Neuronal stem cell (in vitro differentiated cells): ENCODE measurements around the gene MON1A.

ENCODE experiments used
- DNase-seq: peaks from one replicate; pipeline ENCODE4 v3.0.0-alpha.2; 2013; ENCODE audit warnings: low spot score
- H2AFZ ChIP-seq: one replicate; pipeline ENCODE4 v1.6.1; 2013; ENCODE audit warnings: mild to moderate bottlenecking, low read length, inconsistent platforms
- H2AK5ac ChIP-seq: 2 replicates; pipeline ENCODE4 v1.6.1; 2013; ENCODE audit warnings: low read depth, mild to moderate bottlenecking, inconsistent platforms, low read length, moderate library complexity, mixed read lengths
- H2BK120ac ChIP-seq: 2 replicates; pipeline ENCODE4 v1.6.1; 2013; ENCODE audit warnings: low read depth, mild to moderate bottlenecking, inconsistent platforms, low read length, moderate library complexity, mixed read lengths
- H2BK12ac ChIP-seq: one replicate; pipeline ENCODE4 v1.6.1; 2013; ENCODE audit warnings: low read length, inconsistent platforms
- H2BK15ac ChIP-seq: 2 replicates; pipeline ENCODE4 v1.6.1; 2013; ENCODE audit warnings: mild to moderate bottlenecking, low read length, inconsistent platforms, mixed read lengths
- H2BK5ac ChIP-seq: one replicate; pipeline ENCODE4 v1.6.1; 2013; ENCODE audit warnings: inconsistent platforms, mild to moderate bottlenecking, low read length, moderate library complexity
- H3K14ac ChIP-seq: one replicate; pipeline ENCODE4 v1.6.1; 2013; ENCODE audit warnings: low read length, inconsistent platforms
- H3K18ac ChIP-seq: 2 replicates; pipeline ENCODE4 v1.6.1; 2013; ENCODE audit warnings: low read length, inconsistent platforms
- H3K23ac ChIP-seq: 2 replicates; pipeline ENCODE4 v1.6.1; 2013; ENCODE audit warnings: low read depth, mild to moderate bottlenecking, mixed read lengths, low read length, inconsistent platforms; ENCODE audit not compliant: poor library complexity
- H3K27ac ChIP-seq: replicated peaks from 3 replicates; pipeline ENCODE4 v1.5.1; 2013; ENCODE audit warnings: low read length, inconsistent platforms
- H3K27me3 ChIP-seq, 3 experiments: 2 replicates each; pipeline ENCODE4 v1.6.1; 2013; ENCODE audit warnings: low read length in 3 of 3, mild to moderate bottlenecking in 2 of 3, inconsistent platforms in 1 of 3, low read depth in 1 of 3, mixed read lengths in 1 of 3, moderate library complexity in 1 of 3; ENCODE audit not compliant: control insufficient read depth in 3 of 3, insufficient read depth in 3 of 3
- H3K36me3 ChIP-seq, 2 donors: replicated peaks in 1 of 2; 2 replicates each; pipeline ENCODE4 v1.6.1; 2013; ENCODE audit warnings: low read length in 2 of 2; ENCODE audit not compliant: control insufficient read depth in 2 of 2, insufficient read depth in 2 of 2
- H3K4ac ChIP-seq: 2 replicates; pipeline ENCODE4 v1.6.1; 2013; ENCODE audit warnings: inconsistent platforms, mild to moderate bottlenecking, low read length, moderate library complexity
- H3K4me1 ChIP-seq, 2 donors: 1 replicate in 1 of 2; 2 replicates in 1 of 2; pipeline ENCODE4 v1.6.1; 2013; ENCODE audit warnings: low read length in 2 of 2, low read depth in 1 of 2; ENCODE audit not compliant: control insufficient read depth in 2 of 2, insufficient read depth in 1 of 2
- H3K4me2 ChIP-seq: one replicate; pipeline ENCODE4 v1.6.1; 2013; ENCODE audit warnings: mild to moderate bottlenecking, low read length, inconsistent platforms; ENCODE audit not compliant: insufficient read depth, poor library complexity, severe bottlenecking
- H3K4me3 ChIP-seq, 2 donors: 2 replicates each; pipeline ENCODE4 v1.5.1; 2013; ENCODE audit warnings: low read length in 2 of 2, mild to moderate bottlenecking in 2 of 2, inconsistent platforms in 1 of 2, moderate library complexity in 1 of 2
- H3K79me1 ChIP-seq: one replicate; pipeline ENCODE4 v1.6.1; 2013; ENCODE audit warnings: low read depth, mild to moderate bottlenecking, inconsistent platforms, low read length, moderate library complexity
- H3K9ac ChIP-seq: one replicate; pipeline ENCODE4 v1.6.1; 2013; ENCODE audit warnings: mild to moderate bottlenecking, low read depth, low read length, inconsistent platforms; ENCODE audit not compliant: poor library complexity
- H3K9me3 ChIP-seq, 2 donors: replicated peaks in 1 of 2; 2 replicates each; pipeline versions ENCODE3 to v1.6.1; 2013; ENCODE audit warnings: low read length in 2 of 2, mild to moderate bottlenecking in 2 of 2, inconsistent platforms in 1 of 2, low read depth in 1 of 2, mixed read lengths in 1 of 2, moderate library complexity in 1 of 2; ENCODE audit not compliant: control insufficient read depth in 2 of 2, insufficient read depth in 1 of 2
- H4K8ac ChIP-seq: one replicate; pipeline ENCODE4 v1.6.1; 2013; ENCODE audit warnings: low read depth, mild to moderate bottlenecking, inconsistent platforms, low read length, moderate library complexity
- H4K91ac ChIP-seq: one replicate; pipeline ENCODE4 v1.6.1; 2013; ENCODE audit warnings: low read length, low read depth, mild to moderate bottlenecking, inconsistent platforms; ENCODE audit not compliant: poor library complexity
- WGBS, 2 donors: extraction: QIAGEN DNeasy Blood & Tissue Kit; methylation state at CpG; one replicate each; pipeline ENCODE4 v1.1.7; 2013; ENCODE audit warnings: missing lambda C conversion rate in 2 of 2, mixed read lengths in 1 of 2; ENCODE audit not compliant: insufficient read length in 2 of 2, insufficient replicate concordance in 1 of 2; ENCODE audit errors: extremely low coverage in 2 of 2; 5-methylcytosine and 5-hydroxymethylcytosine counted together

MON1A gene

DNA sequence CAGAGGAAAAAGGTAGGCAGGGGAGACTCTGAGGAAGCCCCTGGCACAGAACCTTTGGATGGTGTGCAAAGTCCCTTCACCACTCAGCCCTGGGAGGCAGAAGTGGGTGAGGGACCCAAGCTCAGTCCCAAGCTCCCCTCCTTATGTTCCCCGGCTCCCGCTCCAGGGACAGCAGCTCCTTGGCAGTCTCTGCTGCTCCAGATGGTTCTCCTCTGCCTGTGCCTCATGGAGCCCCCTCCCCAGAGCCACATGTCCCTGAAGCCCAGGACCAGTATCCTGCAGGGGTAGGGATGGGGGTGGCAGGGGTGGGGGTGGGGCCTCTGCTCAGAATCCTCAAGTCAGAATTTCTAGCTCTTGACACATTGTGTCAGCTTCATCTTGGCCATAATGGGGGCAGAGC, 51.9 kb downstream of the MON1A start:
- no peak overlapping the region for H3K27ac ChIP-seq
- H3K27me3 ChIP-seq, result no peaks in the 10 kb centered on the region
- H3K4me2 ChIP-seq, result no peak overlapping the region
- no peak overlapping the region for H3K23ac ChIP-seq
- H3K4ac ChIP-seq, result peak overlapping the region; percentile 26
- peaks cover 0 to 1% of the 10 kb centered on the region in 2 donors for H3K9me3 ChIP-seq
- no CpG with 5 or more reads among the region's 2 CpGs for WGBS, 2 donors
- H2BK12ac ChIP-seq, result peak overlapping the region; percentile 33
- H3K4me1 ChIP-seq, result peaks cover 25 to 40% of the 10 kb centered on the region in 2 donors
- H4K8ac ChIP-seq, result no peak overlapping the region
- no peak overlapping the region for H2BK120ac ChIP-seq
- DNase-seq, result no peak
- no peak overlapping the region for H2AFZ ChIP-seq
- peak overlapping the region; percentile 85 for H3K18ac ChIP-seq
- H3K36me3 ChIP-seq, result no peaks in the 10 kb centered on the region
- H4K91ac ChIP-seq, result no peak overlapping the region
- no peak overlapping the region for H3K4me3 ChIP-seq
- H2AK5ac ChIP-seq, result no peak overlapping the region
- no peak overlapping the region for H3K14ac ChIP-seq
- H3K9ac ChIP-seq, result no peak overlapping the region
- peaks cover 2% of the 10 kb centered on the region for H3K79me1 ChIP-seq
- peak overlapping the region; percentile 10 for H2BK15ac ChIP-seq
- H2BK5ac ChIP-seq, result no peak overlapping the region

DNA sequence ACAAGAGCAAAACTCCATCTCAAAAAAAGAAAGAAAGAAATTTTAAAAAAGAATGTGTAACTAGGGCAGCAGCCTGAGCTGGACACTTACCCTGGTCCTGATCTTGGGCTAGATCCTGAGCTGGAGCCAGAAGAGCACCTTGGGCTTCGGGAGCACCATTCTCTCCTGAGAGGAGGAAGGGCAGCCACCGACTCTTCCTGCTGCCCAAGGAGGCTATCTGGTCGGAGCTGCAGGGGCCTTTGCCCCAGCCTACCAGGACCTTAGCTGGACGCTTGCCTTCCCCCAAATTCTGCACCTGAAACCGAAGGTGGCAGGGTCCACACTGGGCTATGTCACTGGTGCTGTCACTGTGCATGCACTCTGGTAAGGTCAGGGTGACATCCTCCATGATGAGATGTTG, 53.0 kb downstream of the MON1A start:
- Histone ChIP-seq H2AFZ (no peak overlapping the region), H3K23ac (no peak overlapping the region), H2BK12ac (no peak overlapping the region), H4K91ac (no peak overlapping the region), H3K14ac (no peak overlapping the region), H3K4me1 (peaks cover 27 to 40% of the 10 kb centered on the region in 2 donors), H3K18ac (no peak overlapping the region), H3K36me3 (no peaks in the 10 kb centered on the region), H3K9me3 (peaks cover 0 to 1% of the 10 kb centered on the region in 2 donors), H2BK15ac (no peak overlapping the region), H2BK5ac (peak overlapping the region; percentile 70), H3K79me1 (peaks cover 2% of the 10 kb centered on the region), H3K27me3 (no peaks in the 10 kb centered on the region), H3K27ac (no peak overlapping the region), H2AK5ac (peak overlapping the region; percentile 48), H3K4ac (no peak overlapping the region), H3K4me3 (no peak overlapping the region), H2BK120ac (no peak overlapping the region), H3K4me2 (no peak overlapping the region), H4K8ac (no peak overlapping the region), H3K9ac (no peak overlapping the region)
- no CpG with 5 or more reads among the region's 5 CpGs for WGBS, 2 donors
- DNase-seq, result no peak

DNA sequence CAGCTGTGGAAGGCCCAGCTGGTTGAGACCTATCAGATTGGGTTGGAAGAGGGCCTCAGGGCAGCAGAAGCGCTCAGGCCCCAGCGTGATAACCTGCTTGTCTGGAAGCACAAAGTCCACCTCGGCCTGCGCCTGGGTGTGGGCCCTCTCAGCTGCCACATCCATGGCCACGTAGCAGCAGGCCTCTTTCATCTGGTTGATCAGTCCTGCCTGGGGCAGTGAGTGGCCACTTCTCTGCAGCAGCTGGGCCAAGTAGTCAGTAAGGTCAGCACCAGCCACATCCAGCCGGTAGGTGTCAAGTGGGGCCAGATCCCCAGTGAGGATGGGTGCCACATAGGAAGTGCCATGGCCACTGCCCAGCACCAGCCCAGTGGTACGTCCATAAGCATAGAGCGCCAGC, 56.0 kb downstream of the MON1A start:
- peak overlapping the region; percentile 46 for H2BK12ac ChIP-seq
- H3K4ac ChIP-seq, result no peak overlapping the region
- no peak overlapping the region for H3K4me2 ChIP-seq
- no peak overlapping the region for H3K27ac ChIP-seq
- H3K18ac ChIP-seq, result peak overlapping the region; percentile 19
- no peak overlapping the region for H2AFZ ChIP-seq
- WGBS, 2 donors, result no CpG with 5 or more reads among the region's 8 CpGs
- H3K9ac ChIP-seq, result peak overlapping the region; percentile 66
- H2AK5ac ChIP-seq, result peak overlapping the region; percentile 47
- H2BK15ac ChIP-seq, result peak overlapping the region; percentile 54
- no peak overlapping the region for H2BK5ac ChIP-seq
- H4K91ac ChIP-seq, result no peak overlapping the region
- no peak overlapping the region for H4K8ac ChIP-seq
- no peak overlapping the region for H2BK120ac ChIP-seq
- H3K9me3 ChIP-seq, result peaks cover 0 to 1% of the 10 kb centered on the region in 2 donors
- peaks cover 0 to 3% (median 0%) of the 10 kb centered on the region in 3 experiments for H3K27me3 ChIP-seq
- H3K4me3 ChIP-seq, result peak overlapping the region in 1 of 2 donors; percentile 7
- H3K36me3 ChIP-seq, result no peaks in the 10 kb centered on the region
- no peak for DNase-seq
- peak overlapping the region; percentile 44 for H3K23ac ChIP-seq
- peaks cover 19 to 39% of the 10 kb centered on the region in 2 donors for H3K4me1 ChIP-seq
- peaks cover 2% of the 10 kb centered on the region for H3K79me1 ChIP-seq
- H3K14ac ChIP-seq, result no peak overlapping the region

DNA sequence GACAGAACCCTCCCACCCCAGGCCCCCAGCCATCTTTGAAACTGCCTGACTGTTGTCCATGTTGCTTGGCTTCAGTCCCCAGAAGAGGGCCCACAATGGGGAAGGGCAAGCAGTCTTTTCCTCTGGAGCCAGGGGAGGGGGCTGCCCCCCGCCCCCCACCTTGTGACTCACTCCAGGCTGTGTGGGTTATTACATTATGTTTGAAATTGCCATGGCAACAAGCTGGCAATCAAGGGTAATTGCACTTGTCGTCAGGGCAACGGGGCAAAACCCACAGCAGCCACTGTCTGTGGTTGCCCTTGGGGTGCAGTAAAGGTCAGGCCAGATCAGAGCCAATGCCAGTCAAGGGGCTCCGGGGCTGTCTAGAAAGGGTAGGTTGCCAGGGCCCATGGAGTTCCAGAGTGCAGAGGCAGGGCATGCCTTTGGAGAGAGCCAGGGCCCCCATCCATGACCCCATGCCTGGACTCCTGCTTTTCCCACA, 56.8 kb downstream of the MON1A start:
- Histone ChIP-seq H2BK120ac (no peak overlapping the region), H4K91ac (no peak overlapping the region), H3K14ac (no peak overlapping the region), H2AFZ (peak overlapping the region; percentile 62), H3K4ac (peak overlapping the region; percentile 24), H2AK5ac (peak overlapping the region; percentile 83), H3K9ac (no peak overlapping the region), H3K4me3 (no peak overlapping the region), H3K4me2 (no peak overlapping the region), H3K4me1 (peaks cover 26 to 45% of the 10 kb centered on the region in 2 donors), H3K27me3 (peaks cover 0 to 3% (median 0%) of the 10 kb centered on the region in 3 experiments), H2BK5ac (no peak overlapping the region), H3K9me3 (peaks cover 0 to 1% of the 10 kb centered on the region in 2 donors), H3K79me1 (peaks cover 2% of the 10 kb centered on the region), H3K18ac (peak overlapping the region; percentile 51), H3K23ac (peak overlapping the region; percentile 53), H2BK12ac (no peak overlapping the region), H4K8ac (no peak overlapping the region), H2BK15ac (peak overlapping the region; percentile 51), H3K27ac (no peak overlapping the region), H3K36me3 (no peaks in the 10 kb centered on the region)
- WGBS, 2 donors, result no CpG with 5 or more reads among the region's 4 CpGs
- no peak for DNase-seq
